Gastrocnemius medialis (tissue), 4 donors: ENCODE measurements around the gene CPNE5. TPM values are rescaled to one million over a fixed set of nuclear protein-coding genes. Genes with fewer than 3 reads are reported as not detected.
"Not testable (repeated sequence)": the region's sequence is repeated elsewhere in the genome, so short reads cannot be mapped to it uniquely, and the experiment has no call there.

Experiments used
- ATAC-seq, 2 donors: fragments of 150-250 bp; one replicate each; pipeline ENCODE4 v1.9.1; 2016
- DNase-seq, 2 donors: peaks; one replicate each; pipeline ENCODE4 v3.0.0-alpha.2; 2019
- H3K27ac ChIP-seq, 4 donors: fragments of 200-600 bp; sonication (generic); 1 replicate in 1 of 4; 2 replicates in 3 of 4; pipeline ENCODE4 v1.5.1; 2016 to 2018; ENCODE audit warnings: mild to moderate bottlenecking in 2 of 4, moderate library complexity in 1 of 4
- H3K27me3 ChIP-seq, 3 donors: fragments of 200-600 bp; sonication (generic) in 2 of 3; 1 replicate in 1 of 3; 2 replicates in 2 of 3; pipeline versions ENCODE4 v1.5.1 to v1.6.0; 2016 to 2019; ENCODE audit warnings: mild to moderate bottlenecking in 1 of 3, moderate library complexity in 1 of 3
- H3K36me3 ChIP-seq, 2 donors: fragments of 200-600 bp; sonication (generic) in 1 of 2; one replicate each; pipeline ENCODE4 v1.5.1; 2017 to 2018
- H3K4me1 ChIP-seq, 2 donors: fragments of 200-600 bp; sonication (generic) in 1 of 2; one replicate each; pipeline ENCODE4 v1.5.1; 2016 to 2017; ENCODE audit warnings: mild to moderate bottlenecking in 2 of 2
- H3K4me3 ChIP-seq, 4 donors: fragments of 200-600 bp; sonication (generic) in 3 of 4; 1 replicate in 1 of 4; 2 replicates in 3 of 4; pipeline ENCODE4 v1.5.1; 2016 to 2019; ENCODE audit warnings: mild to moderate bottlenecking in 2 of 4
- H3K9me3 ChIP-seq, 3 donors: fragments of 200-600 bp; sonication (generic) in 2 of 3; 1 replicate in 1 of 3; 2 replicates in 2 of 3; pipeline ENCODE4 v1.5.1; 2016 to 2019
- CTCF ChIP-seq, 5 experiments: fragments of 450-650 bp in 3 of 5; fragments of 200-600 bp in 2 of 5; sonication (generic) in 2 of 5; IDR thresholded peaks in 4 of 5; conservative IDR thresholded peaks in 1 of 5; 1 replicate in 4 of 5; 2 replicates in 1 of 5; pipeline ENCODE4 v1.5.1; 2016 to 2019; ENCODE audit warnings: antibody characterized with exemption in 5 of 5, mild to moderate bottlenecking in 3 of 5, moderate library complexity in 3 of 5
- POLR2A ChIP-seq, 2 donors: fragments of 450-650 bp; IDR thresholded peaks; one replicate each; pipeline ENCODE4 v1.6.1; 2017; ENCODE audit warnings: antibody characterized with exemption in 2 of 2, mild to moderate bottlenecking in 2 of 2, moderate library complexity in 2 of 2
- in situ Hi-C, 4 donors: fragments of 200-750 bp; cut with MboI; loops; one replicate each; pipeline versions ENCODE4 v1.15.0 to v1.8.0; 2017; ENCODE audit warnings: low sequenced_read_pairs in 4 of 4
- intact Hi-C: fragments of 100-400 bp; cut with DNase I; formaldehyde crosslinking; loops from one replicate; pipeline ENCODE4 v1.15.1; 2023; ENCODE audit warnings: low total_unique reads
- total RNA-seq, 4 donors: library from RNA; depleted of rRNA; stranded (reverse); fragments of >200 nt; gene quantifications; one replicate each; pipeline versions ENCODE4 v1.1.0 to v1.2.3, GENCODE V29; 2016

Gene CPNE5
- total RNA-seq, 4 donors from 2014 or later, result 0.11 TPM; not detected in 3

GRCh38 chr6:36724514-36725390, 114.5 kb downstream of the CPNE5 start:
- TF ChIP-seq POLR2A (IDR thresholded peaks at IDR 0.05), result no peak
- TF ChIP-seq CTCF (IDR thresholded peaks at IDR 0.05 in 4 of 5, conservative IDR thresholded peaks at IDR 0.05 in 1 of 5), result peak; percentile 32 to 68 (median 64)
- in situ Hi-C loops (no loop called here), intact Hi-C loops (loop anchor here (1.0 kb wide), 1 partner anchor 101 kb away; no protein-coding TSS in a partner anchor)
- no peak overlapping the region for H3K27ac ChIP-seq
- no peaks in the 10 kb centered on the region for H3K9me3 ChIP-seq
- H3K4me3 ChIP-seq, result no peak overlapping the region
- DNase-seq, result peak; percentile 39 to 67
- H3K4me1 ChIP-seq, result peaks cover 0 to 4% of the 10 kb centered on the region in 2 donors
- ATAC-seq, result peak; percentile 73 to 85
- no peaks in the 10 kb centered on the region for H3K27me3 ChIP-seq
- H3K36me3 ChIP-seq, result no peaks in the 10 kb centered on the region

- intact Hi-C loops, result loop anchor here (1.0 kb wide), 1 partner anchor 101 kb away; no protein-coding TSS in a partner anchor
Observed at GRCh38 chr6:36723992-36724391, 115.3 kb downstream of the CPNE5 start.

GRCh38 chr6:36722879-36723278, 116.4 kb downstream of the CPNE5 start:
- ATAC-seq, result no peak
- in situ Hi-C loops (no loop called here), intact Hi-C loops (no loop called here)
- Histone ChIP-seq H3K27ac (no peak overlapping the region), H3K27me3 (no peaks in the 10 kb centered on the region), H3K4me1 (no peaks in the 10 kb centered on the region), H3K36me3 (no peaks in the 10 kb centered on the region), H3K4me3 (no peak overlapping the region), H3K9me3 (no peaks in the 10 kb centered on the region)
- no peak for DNase-seq
- no peak for TF ChIP-seq CTCF (IDR thresholded peaks at IDR 0.05 in 4 of 5, conservative IDR thresholded peaks at IDR 0.05 in 1 of 5)
- TF ChIP-seq POLR2A (IDR thresholded peaks at IDR 0.05), result no peak

More at GRCh38 chr6:36723992-36724391, 115.3 kb downstream of the CPNE5 start:
- H3K27ac ChIP-seq, DNase-seq, in situ Hi-C loops, H3K9me3 ChIP-seq, H3K36me3 ChIP-seq, ATAC-seq, H3K4me1 ChIP-seq, H3K4me3 ChIP-seq, H3K27me3 ChIP-seq: not testable (repeated sequence)

GRCh38 chr6:36722365-36722764, 116.9 kb downstream of the CPNE5 start:
- intact Hi-C loops, result no loop called here
- ATAC-seq (no peak), DNase-seq (no peak)
- in situ Hi-C loops, result no loop called here
- Histone ChIP-seq H3K4me1 (no peaks in the 10 kb centered on the region), H3K27ac (no peak overlapping the region), H3K4me3 (no peak overlapping the region), H3K36me3 (no peaks in the 10 kb centered on the region), H3K9me3 (no peaks in the 10 kb centered on the region), H3K27me3 (no peaks in the 10 kb centered on the region)
- TF ChIP-seq CTCF (IDR thresholded peaks at IDR 0.05 in 4 of 5, conservative IDR thresholded peaks at IDR 0.05 in 1 of 5) (no peak), POLR2A (IDR thresholded peaks at IDR 0.05) (no peak)

- in situ Hi-C loops (no loop called here), intact Hi-C loops (no loop called here)
- DNase-seq, result no peak
- H3K9me3 ChIP-seq, result no peaks in the 10 kb centered on the region
- no peak overlapping the region for H3K4me3 ChIP-seq
- no peak for TF ChIP-seq CTCF (IDR thresholded peaks at IDR 0.05 in 4 of 5, conservative IDR thresholded peaks at IDR 0.05 in 1 of 5)
- TF ChIP-seq POLR2A (IDR thresholded peaks at IDR 0.05), result no peak
- no peaks in the 10 kb centered on the region for H3K27me3 ChIP-seq
- no peak for ATAC-seq
- no peaks in the 10 kb centered on the region for H3K4me1 ChIP-seq
- no peak overlapping the region for H3K27ac ChIP-seq
- H3K36me3 ChIP-seq, result no peaks in the 10 kb centered on the region
Observed at GRCh38 chr6:36721369-36722140, 117.7 kb downstream of the CPNE5 start.
